NCI-H187 (cell line): Measurements from ENCODE around the gene OR2S2.
"Not testable (repeated sequence)": the region's sequence is repeated elsewhere in the genome, so short reads cannot be mapped to it uniquely, and the experiment has no call there.

ENCODE experiments used
- DNase-seq, 2 experiments: peaks; one replicate each; lab custom pipeline; 2025; lab: John Stamatoyannopoulos, UW

Gene OR2S2

DNA sequence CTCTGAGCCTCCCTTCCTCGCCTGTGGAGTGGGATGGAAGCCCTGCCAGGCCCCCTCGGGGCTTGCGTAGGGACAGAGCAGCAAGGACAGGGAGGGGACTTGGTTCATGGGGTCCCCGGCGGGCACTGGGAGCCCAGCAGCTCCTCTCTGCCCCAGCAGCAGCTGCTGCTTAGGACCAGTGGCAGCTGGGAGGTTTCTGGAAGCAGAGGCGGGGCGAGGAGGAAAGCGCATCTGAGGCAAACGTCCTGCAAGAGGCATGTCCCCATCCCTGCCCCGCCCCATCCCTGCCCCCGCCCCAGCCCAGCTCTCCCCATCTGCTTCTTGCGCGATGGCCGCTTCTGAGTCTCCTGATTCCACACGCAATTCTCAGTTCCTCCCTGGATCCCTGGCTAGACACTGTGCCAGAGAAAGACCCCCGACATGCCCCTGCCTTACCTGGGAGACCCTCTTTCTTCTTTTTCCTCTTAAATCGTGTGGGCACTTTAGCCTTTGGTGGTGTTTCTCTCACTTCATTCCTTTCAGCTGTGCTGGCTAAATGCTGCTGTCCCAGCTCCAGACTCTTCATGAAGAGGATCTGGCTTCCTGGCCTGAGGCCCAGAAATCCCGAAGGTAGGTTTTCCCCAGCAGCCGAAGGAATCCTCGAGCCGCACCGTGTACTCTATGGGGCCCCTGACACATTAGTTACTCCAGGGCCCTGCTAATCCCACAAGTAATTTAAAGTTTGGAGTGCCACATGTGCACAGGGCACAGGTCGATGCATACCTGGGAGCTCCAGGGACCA lies 4.4 kb upstream of the OR2S2 start:
- no peak for DNase-seq

DNA sequence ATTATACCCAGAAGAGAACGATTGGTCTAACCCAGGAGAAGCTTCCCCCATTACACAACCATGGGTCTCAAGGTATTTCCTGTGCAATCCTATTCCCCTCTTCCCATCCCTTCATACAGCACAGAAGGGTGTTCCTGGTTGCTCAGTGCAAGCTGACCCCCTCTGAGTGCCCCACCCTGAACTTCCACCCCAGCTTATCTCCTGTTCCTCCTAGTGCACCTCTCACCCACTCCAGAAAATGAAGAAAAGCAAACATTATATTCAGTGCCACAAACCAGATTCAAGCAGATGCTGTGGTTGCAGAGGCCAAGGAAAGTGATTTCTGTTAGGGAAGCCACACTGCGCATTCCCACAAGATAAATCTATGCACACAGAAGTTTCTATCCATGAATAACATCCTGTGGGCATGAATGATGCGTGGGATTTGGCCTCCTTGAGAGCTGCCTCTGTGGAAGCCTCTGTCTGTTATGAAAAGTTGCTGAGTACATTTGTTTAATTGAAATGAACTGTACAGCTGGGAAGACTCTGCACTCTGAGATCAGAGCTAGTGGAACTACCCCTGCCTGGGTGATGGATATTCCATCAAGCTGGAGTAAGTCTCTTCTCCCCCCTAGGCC lies 2.2 kb upstream of the OR2S2 start:
- no peak for DNase-seq

DNA sequence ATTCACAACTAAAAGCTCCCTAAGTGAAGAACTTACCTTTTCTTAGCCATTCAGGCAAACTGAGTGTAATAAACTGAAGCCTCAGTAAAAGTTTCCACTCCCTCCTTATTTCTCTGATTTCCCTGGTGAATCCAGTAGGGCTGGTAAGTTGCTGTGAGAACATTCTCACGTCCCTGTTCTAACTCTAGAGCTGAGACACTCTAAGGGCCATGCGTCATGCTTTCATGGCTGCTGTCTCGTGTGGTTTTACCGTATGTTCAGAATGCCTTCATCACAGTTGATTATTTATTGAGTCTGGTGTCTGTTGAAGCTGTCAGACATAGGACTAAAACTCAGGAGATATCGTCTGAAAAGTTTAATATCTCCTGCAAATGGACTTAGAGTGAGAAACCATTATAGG lies 1.3 kb downstream of the OR2S2 start:
- DNase-seq = no peak

DNA sequence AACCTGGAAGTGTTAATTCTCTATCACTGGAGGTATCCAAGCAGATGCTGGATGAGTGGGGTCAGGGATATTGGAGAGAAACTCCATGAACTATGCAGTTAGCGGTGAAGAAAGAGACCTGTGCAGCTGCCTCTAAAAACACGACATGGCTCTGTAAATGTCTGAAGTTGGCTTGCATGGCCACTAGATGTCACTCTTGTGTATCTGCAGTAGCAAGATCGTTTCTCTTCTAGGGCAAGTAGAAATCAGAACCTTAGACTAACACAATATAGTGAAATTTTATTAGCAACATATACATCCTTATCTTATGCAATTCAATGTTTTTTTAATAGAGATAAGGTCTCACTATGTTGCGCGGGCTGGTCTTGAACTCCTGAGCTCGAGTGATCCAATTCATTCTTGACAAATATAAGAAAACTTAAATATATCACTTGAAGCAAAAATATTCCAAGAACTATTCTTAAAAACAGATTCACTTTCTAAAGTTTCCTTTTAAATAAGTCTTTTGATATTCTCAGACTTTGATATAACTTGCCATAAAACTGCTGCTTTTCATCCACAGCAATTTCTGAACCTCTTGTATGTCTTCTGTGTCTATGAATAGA lies 2.9 kb downstream of the OR2S2 start:
- no peak for DNase-seq

DNA sequence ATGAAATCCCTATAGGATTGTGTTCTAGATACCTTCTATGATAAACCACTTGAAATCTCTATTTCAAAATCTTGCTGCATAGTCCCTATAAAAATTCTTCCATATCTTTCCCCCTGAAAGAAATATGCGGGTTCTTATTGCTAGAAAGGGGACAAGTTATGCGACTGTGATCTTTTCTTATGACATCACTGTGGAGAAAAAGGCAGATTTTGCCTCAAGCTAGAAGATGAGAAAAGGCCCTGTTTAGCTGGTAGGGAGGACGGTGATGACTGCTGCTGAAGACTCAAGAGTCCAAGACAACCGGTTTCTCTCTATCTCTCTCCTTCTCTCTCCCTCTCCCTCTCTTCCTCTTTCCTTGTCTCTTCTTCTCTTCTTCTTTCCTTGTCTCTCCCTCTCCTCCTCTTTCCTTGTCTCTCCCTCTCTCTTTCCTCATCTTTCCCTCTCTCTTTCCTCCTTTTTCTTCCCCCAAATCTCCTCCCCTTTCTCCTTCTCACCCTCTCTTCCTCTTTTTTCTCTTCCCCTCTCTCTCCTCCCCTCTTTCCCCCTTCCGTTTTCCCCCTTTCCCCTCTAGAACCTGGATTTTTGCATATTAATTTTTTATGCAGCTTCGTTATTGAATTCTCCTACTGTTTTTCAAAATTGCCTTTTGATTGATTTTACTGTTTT lies 5.3 kb downstream of the OR2S2 start:
- no peak for DNase-seq

DNA sequence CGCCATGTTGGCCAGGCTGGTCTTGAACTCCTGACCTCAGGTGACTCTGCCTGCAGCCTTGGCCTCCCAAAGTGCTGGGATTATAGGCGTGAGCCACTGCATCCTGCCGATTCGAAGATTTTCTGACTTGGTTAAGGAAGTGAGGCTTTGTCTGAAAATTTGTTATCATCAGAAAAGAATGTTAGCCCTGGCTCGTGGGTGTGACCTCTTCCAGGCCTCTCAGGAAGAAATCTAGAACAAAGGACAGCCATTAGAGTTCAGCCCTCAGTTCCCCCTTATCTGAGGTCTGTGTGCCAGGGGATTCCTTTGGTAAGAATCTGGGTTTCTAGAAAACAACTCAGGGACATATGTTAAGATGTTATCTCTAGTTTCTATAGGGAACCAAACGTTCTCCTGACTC lies 6.2 kb downstream of the OR2S2 start:
- DNase-seq = no peak

DNA sequence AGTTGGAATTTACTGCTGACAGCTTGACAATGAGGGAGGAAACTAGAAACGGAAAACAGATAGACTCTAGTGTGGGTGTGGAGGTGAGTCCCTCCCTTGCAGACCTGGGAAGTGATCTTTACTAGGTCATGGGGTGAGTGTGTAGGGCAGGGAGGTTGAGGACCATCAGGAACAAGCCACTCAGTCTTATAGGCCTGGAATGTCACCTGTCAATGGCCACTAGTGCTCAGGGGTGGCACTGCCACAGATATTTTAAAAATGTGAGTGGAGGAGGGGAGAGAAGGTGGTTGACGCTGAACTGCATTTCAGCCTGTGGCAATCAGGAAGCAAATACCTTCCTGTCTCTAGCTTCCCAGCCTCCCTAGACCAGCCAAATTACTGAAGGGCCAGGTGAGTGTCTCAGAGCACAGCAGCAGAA lies 9.0 kb downstream of the OR2S2 start:
- no peak for DNase-seq

DNA sequence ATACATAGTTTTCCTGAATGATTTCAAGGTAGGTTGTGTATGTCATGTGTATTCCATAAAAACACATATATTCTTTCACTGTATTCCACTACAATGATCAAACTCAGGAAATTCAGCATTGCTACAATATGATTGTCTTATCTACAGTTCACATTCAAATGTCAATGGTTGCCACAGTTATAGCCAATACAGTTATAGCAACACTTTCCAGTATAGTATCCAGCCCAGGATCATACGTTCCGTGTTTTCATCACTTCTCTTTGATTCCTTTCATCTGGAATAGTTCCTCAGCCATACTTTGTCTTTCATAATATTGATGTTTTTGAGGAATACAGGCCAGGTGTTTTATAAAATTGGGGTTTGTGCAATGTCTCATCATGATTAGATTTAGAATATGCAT lies 9.5 kb downstream of the OR2S2 start:
- no peak for DNase-seq

DNA sequence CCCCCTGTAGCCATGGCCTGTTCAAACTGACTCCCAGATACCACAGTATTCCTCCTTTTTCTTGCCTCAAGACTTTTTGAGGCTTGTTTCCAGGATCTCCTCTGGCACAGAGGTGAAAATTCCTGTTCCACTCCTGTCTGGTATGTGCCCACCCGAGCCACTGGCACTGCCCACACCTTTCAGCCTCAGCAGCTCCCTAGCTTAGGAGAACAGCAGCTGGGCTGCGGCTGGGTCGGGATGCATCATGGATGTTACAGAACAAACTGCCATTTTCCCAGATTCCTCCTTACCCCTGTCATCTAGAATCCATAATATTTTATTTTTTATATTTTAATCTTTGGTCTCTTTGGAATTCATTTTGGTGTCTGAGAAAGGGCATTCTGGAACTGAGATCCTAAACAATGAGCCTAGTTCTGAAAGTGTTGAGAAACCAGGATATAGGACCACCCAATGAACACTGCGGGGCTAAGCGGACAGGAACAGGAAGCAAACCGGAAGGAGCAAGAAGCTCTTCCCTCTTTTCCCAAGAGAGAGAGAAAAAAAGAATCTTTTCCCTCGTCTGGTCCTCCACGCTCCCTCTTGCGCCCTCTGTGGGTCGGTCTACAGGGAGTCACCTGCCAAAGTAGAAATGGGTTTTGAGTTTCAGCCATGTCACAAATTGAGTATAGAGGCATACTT lies 12.5 kb downstream of the OR2S2 start:
- peak in 1 of 2 experiments; percentile 48 for DNase-seq

DNA sequence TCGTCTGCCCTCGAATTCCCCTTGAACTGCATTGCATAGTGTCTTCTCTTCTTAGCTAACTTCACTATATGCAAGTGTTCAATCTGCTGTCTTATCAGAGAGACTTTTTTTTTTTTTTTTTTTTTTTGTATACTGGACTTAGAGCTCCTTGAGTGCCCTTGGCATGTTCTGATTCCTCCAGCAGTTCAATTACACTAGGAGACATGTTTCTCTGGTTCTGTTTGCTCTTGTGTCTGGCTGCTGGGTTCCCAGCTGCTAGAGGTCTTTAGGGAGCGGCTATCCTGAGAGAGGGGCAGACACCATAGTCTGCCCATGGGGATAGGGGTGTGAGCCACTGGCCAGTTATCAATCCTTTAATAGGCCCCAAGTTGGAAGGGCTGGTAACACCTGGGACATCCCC lies 13.1 kb downstream of the OR2S2 start:
- no peak for DNase-seq

DNA sequence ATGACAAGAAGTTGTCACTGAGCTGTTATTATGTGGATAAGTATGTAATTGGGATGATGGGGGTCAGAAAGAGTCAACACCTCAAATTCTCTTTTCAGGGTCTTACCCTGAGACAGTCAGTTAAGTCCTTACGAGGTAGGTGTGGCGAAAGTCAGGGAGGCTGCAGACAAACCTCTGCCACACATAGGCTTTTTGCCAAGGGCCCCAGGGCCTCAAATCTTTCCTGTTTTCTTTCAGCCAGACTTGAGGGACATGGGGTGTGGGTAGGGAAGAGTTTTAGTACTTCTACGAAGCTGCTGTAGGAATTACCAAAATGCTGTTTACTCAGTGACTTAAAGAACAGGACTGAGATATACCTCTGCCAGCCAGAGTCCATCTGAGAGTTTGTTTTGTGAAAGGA lies 13.8 kb downstream of the OR2S2 start:
- DNase-seq = no peak

DNA sequence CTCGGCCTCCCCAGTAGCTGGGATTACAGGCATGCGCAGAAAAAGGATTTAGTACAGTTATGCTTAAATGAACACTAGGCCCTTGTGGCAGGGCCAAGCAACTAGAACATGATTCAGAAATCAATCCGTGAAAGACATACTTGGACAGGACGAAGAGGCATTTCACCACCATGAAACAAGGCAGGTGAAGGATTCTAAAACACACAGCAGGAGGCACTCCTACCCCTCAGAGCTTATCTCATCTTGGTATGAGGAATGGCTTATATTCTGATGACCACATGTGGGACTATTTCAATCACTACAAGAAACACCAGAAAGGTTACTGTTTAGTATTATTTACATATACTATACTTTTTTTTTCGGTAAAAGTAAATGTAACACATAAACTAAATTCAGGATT lies 15.7 kb downstream of the OR2S2 start:
- DNase-seq = no peak

DNA sequence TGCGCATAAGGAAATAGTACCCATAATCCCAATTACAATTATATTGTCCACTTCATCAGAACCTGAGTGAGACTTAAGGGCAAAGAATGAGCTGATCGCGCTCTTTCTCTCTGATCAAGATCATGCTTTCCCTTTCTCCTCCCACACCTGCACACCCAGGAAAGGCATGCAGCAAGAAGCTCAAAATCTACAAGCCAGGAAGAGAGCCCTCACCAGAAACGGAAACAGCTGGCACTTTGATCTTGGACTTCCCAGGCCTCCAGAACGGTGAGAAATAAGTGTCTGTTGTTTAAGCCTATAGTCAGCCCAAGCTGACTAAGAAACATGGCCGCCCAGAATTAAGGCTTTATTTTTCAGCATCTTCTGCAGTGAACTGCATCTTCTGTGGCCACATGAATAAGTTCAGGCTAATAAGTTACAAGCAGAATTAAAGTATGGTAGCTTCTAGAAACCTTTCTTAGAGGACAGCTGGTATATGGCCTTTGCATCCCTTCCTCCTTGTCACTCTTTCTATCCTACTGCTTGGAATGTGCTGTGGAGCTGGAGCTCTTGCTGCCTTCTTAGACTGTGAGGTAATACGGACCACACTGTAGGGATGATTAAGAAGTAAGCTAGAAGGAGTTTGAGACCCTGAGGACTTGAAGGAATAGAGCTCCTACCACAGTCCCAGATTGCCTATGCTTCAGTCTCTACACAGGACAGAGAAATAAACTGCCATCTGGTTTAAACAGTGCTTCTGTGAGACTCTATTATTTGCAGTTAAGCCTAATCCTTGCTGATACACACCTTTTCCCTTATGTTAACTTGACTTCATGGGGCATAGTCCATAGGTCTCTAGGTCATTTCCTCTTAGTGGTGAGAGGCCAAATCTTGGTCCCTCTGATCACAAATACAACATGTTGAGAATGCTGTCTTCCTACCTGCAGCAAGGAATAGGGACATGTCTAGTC lies 17.2 kb downstream of the OR2S2 start:
- DNase-seq = no peak

DNA sequence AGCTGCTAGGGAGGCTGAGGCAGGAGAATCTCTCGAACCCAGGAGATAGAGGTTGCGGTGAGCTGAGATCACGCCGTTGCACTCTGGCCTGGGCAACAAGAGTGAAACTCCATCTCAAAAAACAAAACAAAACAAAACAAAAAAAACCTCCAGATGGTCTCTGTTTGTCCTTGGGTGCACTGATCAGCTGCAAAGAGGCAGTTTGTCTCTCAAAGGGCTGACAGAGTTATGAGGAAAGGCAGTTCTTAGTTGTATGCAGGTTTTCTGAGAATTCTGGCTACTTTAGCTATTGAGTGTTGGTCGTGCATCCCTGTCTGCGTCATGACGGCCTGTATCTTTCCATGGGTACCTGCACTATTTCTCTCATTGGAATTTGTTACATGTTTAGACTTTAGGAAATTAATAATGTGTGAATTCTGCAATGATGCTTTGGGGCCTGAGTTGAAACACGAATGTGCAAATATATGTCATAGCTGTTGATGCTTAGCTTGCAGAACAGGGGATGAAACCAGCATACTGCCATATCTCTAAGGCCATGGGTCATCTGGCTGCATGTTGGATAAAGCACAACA lies 18.2 kb downstream of the OR2S2 start:
- DNase-seq = no peak

DNA sequence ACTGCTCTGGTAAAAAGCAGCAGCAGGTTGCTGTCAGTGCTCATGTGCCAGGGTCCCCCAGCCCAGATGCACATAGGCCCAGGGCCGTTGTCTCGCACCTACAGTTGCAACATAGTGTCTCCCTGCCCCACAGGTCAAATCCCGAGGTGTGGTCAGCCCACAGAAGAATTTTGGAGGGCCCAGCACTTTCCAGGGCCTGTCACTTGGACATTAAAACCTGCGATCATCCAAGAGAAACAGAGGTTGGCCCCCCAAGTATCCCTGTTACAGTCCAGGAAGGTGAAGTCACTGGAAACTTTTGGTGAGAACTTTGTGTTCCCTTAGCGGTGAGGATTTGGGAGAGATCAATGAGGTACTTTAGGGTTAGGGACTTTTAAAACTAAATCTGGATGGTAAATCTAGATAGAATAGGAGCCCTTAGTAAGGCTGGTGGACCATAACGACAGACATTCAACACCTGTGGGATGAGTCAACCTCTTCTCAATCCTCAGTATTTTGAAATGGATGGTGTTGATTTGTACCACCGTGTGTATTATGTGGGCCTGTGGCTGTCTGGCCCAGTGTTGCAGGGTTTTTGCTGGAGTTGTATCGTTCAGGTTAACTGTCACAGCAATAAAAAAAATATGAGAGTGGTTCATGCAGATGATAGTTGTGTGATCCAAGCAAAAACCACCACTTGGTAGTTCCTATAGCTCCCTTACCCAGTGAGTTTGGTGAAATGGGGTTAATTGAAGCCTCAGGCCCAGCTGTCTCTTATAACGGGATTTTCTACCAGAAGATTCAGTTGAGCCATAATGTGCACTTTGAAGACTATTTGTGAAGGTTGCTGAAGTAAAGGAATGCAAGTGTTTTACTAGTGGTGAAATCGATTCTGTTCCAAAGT lies 19.2 kb downstream of the OR2S2 start:
- DNase-seq = no peak

DNA sequence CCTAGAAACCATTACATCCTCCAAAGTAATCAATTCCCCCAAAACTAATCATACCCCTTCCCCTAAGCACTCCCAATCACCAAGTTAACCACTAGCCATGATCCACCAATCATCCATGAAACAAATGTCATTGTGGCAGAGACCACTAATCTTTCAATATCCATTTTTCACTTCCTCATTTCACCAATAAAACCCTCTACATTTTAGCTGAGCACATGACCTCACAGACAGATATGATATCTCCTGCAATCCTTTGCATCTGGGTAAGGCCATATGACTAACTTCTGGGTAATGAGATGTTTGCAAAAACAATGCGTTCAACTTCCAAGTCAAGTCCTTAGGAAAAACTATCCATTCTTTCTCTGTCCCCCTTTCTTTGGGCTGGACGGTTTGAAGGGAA lies 20.7 kb downstream of the OR2S2 start:
- DNase-seq = no peak

DNA sequence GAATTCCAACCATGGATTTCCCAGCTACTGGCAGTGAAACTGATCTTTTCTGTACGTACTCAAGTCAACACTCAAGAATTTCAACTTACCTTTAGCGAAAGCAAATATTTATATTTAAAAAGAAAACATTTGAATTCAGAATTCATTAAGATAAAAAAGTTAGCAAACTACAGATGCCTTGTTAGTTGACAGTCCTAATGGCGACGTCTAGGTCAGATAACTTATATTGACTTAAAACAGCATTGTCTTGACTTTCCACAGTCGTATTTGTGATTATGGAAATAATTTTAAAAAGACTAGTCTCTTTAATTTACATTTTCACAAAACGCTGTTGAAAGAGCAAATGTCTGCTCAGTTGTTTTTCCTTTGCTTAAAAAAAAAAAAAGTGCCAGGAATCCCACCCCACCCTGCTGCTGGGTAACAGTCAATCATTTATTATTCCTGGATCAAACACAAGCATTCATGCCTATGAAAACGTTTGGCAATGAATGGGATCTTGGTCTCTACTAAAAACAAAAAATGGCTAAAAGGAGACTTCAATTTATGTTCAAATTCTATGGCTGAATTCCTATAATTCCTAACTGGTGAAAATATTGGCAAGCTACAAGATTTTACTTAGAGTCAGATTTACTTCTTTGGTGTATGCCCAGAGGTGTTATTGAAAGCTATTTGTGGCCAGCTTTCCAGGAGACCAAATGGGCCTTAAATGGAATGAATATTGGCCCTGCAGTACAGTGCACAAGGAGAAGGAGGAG lies 22.0 kb downstream of the OR2S2 start:
- DNase-seq = no peak

DNA sequence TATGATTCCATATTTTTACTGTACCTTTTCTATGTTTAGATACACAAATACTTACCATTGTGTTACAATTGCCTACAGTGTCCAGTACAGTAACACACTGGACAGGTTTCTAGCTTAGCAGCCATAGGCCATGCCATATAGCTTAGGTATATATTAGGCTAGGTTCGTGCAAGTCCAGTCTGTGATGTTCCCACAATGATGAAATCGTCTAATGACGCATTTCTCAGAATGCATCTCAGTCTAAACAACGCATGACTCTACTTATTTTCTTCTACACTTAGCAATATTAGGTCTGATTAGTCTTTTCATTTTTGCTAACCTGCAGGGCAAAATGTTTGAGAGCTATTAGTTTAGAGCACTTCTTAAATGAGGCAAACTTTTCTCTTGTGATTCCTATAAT lies 22.7 kb downstream of the OR2S2 start:
- DNase-seq = no peak

DNA sequence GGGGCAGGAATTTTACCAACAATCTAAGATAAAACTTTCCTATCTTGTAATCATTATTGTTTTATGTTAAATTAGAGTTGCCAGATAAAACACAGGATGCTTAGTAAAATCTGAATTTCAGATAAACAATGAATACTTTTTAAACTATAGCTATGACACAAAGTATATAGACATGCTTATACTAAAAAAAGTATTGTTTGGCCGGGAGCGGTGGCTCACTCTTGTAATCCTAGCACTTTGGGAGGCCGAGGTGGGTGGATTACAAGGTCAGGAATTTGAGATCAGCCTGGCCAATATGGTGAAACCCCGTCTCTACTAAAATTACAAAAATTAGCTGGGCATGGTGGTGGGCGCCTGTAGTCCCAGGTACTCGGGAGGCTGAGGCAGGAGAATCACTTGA lies 23.9 kb downstream of the OR2S2 start:
- not testable (repeated sequence) for DNase-seq
